ENCODE measurements around the gene VSIG2.

VSIG2 gene

GRCh38 chr11:124743050-124743449 lies 9.0 kb downstream of the VSIG2 start:
- DNase-seq (ENCODE audit: low read depth) = no peak
- H3K4me3 ChIP-seq (ENCODE audit: low read length) = no peak overlapping the region
- TF ChIP-seq CTCF (IDR thresholded peaks at IDR 0.05; ENCODE audit: insufficient read depth, low read depth, low read length, missing control alignments) = no peak

GRCh38 chr11:124742555-124742954 lies 9.5 kb downstream of the VSIG2 start:
- no peak overlapping the region for H3K4me3 ChIP-seq (ENCODE audit: low read length)
- no peak for DNase-seq (ENCODE audit: low read depth)

GRCh38 chr11:124740277-124740882 lies 11.7 kb downstream of the VSIG2 start:
- peak; percentile 13 for TF ChIP-seq CTCF (IDR thresholded peaks at IDR 0.05; ENCODE audit: insufficient read depth, low read depth, low read length, missing control alignments)
- H3K4me3 ChIP-seq (ENCODE audit: low read length) = peak overlapping the region; percentile 39
- peak; percentile 63 for DNase-seq (ENCODE audit: low read depth)

More at GRCh38 chr11:124742555-124742954, 9.5 kb downstream of the VSIG2 start:
- no peak for TF ChIP-seq CTCF (IDR thresholded peaks at IDR 0.05; ENCODE audit: insufficient read depth, low read depth, low read length, missing control alignments)

GRCh38 chr11:124739479-124740276 lies 12.4 kb downstream of the VSIG2 start, which contains the start of gene NRGN:
TSS of gene NRGN (plus strand) at chr11:124739942. CDS start at chr11:124740085, 143 bp downstream.
- peak; percentile 91 for DNase-seq (ENCODE audit: low read depth)
- TF ChIP-seq CTCF (IDR thresholded peaks at IDR 0.05; ENCODE audit: insufficient read depth, low read depth, low read length, missing control alignments) = no peak
- H3K4me3 ChIP-seq (ENCODE audit: low read length) = peak within 1 kb of the TSS; percentile 39

- no peak for DNase-seq (ENCODE audit: low read depth)
- H3K4me3 ChIP-seq (ENCODE audit: low read length) = peak overlapping the region; percentile 39
- no peak for TF ChIP-seq CTCF (IDR thresholded peaks at IDR 0.05; ENCODE audit: insufficient read depth, low read depth, low read length, missing control alignments)
Measured at GRCh38 chr11:124738713-124739478, 13.2 kb downstream of the VSIG2 start.

- TF ChIP-seq CTCF (IDR thresholded peaks at IDR 0.05; ENCODE audit: insufficient read depth, low read depth, low read length, missing control alignments) = no peak
- H3K4me3 ChIP-seq (ENCODE audit: low read length) = no peak overlapping the region
- DNase-seq (ENCODE audit: low read depth) = no peak
Measured at GRCh38 chr11:124737638-124738305, 14.3 kb downstream of the VSIG2 start.

Data from epithelial cell of esophagus (primary cell).